Renal cortical epithelial cell (primary cell): ENCODE results near the gene CDK14. TPM values are rescaled to one million over a fixed set of nuclear protein-coding genes. Genes with fewer than 3 reads are reported as not detected.
"Not testable (repeated sequence)": the region's sequence is repeated elsewhere in the genome, so short reads cannot be mapped to it uniquely, and the experiment has no call there.

Experiments
- DNase-seq: peaks from one replicate; pipeline ENCODE4 v3.0.0-alpha.2; 2011; ENCODE audit warnings: low read depth
- total RNA-seq: library from RNA; depleted of rRNA; stranded (reverse); fragments of >200 nt; gene quantifications from 2 replicates; pipeline ENCODE4 v1.2.3, GENCODE V29; 2014

Gene CDK14
- total RNA-seq, 1 donor from 2014 or later: 30.2 TPM

- no peak for DNase-seq
Measured at GRCh38 chr7:90791596-90791995, 195.5 kb downstream of the CDK14 start.

DNA sequence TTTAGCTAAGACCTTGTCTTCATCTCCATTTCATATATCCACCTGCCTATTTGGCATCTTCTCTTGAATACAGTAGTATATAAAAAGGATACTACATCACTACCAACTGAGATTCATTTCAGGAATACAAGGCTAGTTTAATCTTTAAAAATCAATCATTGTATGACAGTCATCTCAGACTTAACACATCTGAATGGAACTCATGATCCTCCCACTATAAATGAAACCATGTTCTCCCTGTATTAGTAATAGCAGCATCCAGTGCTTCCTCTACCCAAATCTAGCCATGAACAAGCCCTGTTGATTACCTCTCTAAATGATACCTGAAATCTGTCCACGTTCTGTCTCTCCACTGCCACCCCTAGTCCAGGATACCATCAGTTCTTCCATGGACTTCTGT is 196.2 kb downstream of the CDK14 start:
- no peak for DNase-seq

- not testable (repeated sequence) for DNase-seq
Measured at GRCh38 chr7:90794234-90794633, 198.1 kb downstream of the CDK14 start.

- DNase-seq: no peak
Measured at GRCh38 chr7:90797596-90797995, 201.5 kb downstream of the CDK14 start.

- no peak for DNase-seq
Measured at GRCh38 chr7:90804370-90804769, 208.2 kb downstream of the CDK14 start.

- not testable (repeated sequence) for DNase-seq
Measured at GRCh38 chr7:90815552-90815951, 219.4 kb downstream of the CDK14 start.

DNA sequence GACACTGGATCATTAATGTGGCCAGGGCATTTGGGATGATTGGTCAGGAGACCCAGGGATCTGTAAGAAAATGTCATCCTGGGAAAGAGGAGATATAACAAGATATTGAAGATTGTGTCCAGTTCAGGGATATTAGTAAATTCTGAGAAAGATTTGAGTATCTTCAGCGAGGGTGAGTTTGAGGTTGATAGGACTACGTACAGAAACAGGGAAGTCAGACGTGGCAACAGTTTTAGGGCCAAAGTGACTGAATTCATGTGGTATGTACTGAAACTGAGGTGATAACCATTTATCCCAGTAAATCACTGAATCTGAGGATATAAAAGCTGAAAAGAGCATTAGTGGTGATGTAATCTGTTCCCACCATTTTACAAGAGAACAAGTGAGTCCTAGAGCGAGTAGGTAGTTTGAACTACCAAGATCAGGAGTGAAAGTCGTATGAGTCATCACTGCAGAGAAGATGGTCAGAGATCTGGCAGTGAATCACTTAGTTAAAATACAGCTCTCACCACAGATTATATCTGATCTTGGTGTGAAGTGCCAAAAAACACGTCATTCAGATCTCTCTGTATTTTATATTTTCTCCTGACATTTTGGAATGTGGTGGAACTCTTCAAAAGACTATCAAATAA is 220.5 kb downstream of the CDK14 start:
- DNase-seq: peak; percentile 97

DNA sequence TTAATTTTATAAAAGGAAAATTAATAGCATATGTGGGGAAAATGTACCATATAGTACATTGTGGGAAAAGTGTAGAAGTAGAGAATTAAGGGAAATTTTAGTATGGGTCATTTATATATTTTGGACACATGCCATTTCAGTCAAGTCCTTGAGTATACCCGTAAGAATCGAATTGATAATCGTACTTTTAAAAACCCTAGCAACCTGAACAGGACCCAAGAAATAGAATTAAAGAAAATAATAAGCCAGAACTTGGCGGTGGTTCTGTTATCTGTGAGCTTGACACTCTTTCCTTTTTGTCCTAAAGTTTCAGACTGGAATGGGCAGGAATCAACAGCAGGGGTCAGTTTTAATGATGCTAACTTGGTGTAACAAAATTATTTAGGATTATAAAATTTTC is 221.0 kb downstream of the CDK14 start:
- no peak for DNase-seq

- peak; percentile 20 for DNase-seq
Measured at GRCh38 chr7:90817846-90818245, 221.7 kb downstream of the CDK14 start.

DNA sequence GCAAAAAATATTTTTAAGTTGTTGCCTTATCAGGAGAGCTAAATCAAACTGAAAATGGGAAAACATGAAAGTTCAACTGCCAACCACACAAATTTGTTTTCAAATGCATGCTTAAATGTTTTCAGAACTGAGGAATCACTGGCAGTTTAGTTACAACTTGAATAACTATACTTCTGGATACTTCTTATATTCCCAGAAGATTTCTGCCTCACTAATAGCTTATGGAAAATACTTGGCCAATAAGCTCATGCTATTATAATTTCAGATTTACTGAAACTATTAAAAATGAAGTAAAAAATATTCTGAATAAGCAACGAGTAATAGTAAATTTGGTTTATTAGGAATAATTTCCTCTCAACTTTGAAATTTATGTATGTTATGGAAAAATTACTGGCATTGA is 222.2 kb downstream of the CDK14 start:
- no peak for DNase-seq

DNA sequence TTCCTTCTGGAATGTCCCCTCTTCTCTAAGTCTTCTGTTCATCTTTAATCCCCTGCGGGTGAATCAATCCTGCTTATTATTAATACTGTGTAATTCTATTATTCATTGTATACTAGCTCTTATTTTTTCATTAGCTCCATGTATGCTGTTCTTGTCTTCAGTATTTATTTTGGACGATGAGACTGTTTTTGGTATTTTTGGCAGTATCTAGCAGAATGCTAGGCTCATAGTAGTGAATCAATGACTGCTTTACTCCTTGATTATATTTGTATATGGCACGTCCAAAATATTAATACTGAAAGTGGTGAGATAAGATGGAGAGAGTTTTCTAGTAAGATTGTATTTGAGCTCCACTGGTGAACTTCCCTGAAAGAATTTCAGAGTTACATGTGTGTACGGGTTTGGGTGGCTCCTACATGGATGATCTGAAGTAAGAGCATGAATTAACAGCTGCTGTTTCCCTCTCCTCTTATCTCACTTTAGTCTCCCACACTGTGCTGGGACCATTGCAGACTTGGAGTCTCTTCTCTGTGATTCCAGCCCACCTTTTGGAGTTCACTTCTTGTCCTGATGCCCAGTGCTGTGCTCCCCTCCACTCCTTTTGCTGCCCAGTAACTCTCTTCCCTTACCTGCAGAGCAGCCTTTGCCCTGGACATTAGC is 226.0 kb downstream of the CDK14 start:
- no peak for DNase-seq

- DNase-seq: peak; percentile 70
Measured at GRCh38 chr7:90824386-90825307, 228.5 kb downstream of the CDK14 start.

DNA sequence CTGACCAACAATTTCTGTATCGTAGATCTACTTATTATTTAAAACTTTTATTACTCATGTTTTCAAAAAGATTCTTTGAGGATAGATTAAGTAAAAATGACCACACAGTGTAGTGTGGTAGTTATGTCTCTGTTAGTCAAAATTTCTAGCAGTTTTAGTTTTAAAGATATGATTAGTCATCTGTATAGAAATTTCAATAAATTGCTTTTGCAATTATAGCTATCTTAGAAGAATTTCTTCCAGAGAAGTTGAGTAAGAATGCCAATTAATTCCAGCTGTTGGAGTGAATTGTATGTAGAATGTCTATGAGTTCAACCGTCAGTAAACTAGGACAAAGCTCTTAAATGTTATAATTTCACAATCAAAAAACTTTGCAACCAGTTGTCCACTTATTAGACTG is 229.7 kb downstream of the CDK14 start:
- no peak for DNase-seq

GRCh38 chr7:90828601-90829000 is 232.5 kb downstream of the CDK14 start:
- DNase-seq: no peak

GRCh38 chr7:90830308-90830707 is 234.2 kb downstream of the CDK14 start:
- no peak for DNase-seq

- no peak for DNase-seq
Measured at GRCh38 chr7:90832726-90833125, 236.6 kb downstream of the CDK14 start.

- no peak for DNase-seq
Measured at GRCh38 chr7:90833443-90833842, 237.3 kb downstream of the CDK14 start.

- no peak for DNase-seq
Measured at GRCh38 chr7:90834771-90835170, 238.7 kb downstream of the CDK14 start.

- DNase-seq: no peak
Measured at GRCh38 chr7:90835861-90836260, 239.7 kb downstream of the CDK14 start.

GRCh38 chr7:90836937-90837336 is 240.8 kb downstream of the CDK14 start:
- DNase-seq: no peak

GRCh38 chr7:90838799-90839198 is 242.7 kb downstream of the CDK14 start:
- DNase-seq: no peak

GRCh38 chr7:90839316-90839715 is 243.2 kb downstream of the CDK14 start:
- DNase-seq: no peak
